ENCODE results near the gene HACD4.

- TF ChIP-seq CTCF (IDR thresholded peaks at IDR 0.05), result no peak
- no peak for TF ChIP-seq POLR2A (IDR thresholded peaks at IDR 0.05)
Measured at GRCh38 chr9:21077781-21078180, 46.3 kb upstream of the HACD4 start, which contains the start of gene IFNB1.
